GM12891 (cell line): ENCODE results near the gene TUBA3D.
"Not testable (repeated sequence)": the region's sequence is repeated elsewhere in the genome, so short reads cannot be mapped to it uniquely, and the experiment has no call there.

Experiments used
- POLR2A ChIP-seq: IDR thresholded peaks from 2 replicates; pipeline ENCODE4 v1.6.1; 2011; ENCODE audit warnings: low read depth, low read length, control low read depth
- POLR2AphosphoS5 ChIP-seq: IDR thresholded peaks from 2 replicates; pipeline ENCODE4 v1.6.1; 2011; ENCODE audit warnings: low read depth, low read length, control low read depth

- not testable (repeated sequence) for TF ChIP-seq POLR2AphosphoS5, POLR2A
These were observed 444 bp downstream of the TUBA3D start for GRCh38 chr2:131476363-131476762.
